ENCODE results near the gene ARL6IP4.
A peak's percentile ranks its signal among the peaks of the same experiment; 100 is the strongest.

ARL6IP4 gene

DNA sequence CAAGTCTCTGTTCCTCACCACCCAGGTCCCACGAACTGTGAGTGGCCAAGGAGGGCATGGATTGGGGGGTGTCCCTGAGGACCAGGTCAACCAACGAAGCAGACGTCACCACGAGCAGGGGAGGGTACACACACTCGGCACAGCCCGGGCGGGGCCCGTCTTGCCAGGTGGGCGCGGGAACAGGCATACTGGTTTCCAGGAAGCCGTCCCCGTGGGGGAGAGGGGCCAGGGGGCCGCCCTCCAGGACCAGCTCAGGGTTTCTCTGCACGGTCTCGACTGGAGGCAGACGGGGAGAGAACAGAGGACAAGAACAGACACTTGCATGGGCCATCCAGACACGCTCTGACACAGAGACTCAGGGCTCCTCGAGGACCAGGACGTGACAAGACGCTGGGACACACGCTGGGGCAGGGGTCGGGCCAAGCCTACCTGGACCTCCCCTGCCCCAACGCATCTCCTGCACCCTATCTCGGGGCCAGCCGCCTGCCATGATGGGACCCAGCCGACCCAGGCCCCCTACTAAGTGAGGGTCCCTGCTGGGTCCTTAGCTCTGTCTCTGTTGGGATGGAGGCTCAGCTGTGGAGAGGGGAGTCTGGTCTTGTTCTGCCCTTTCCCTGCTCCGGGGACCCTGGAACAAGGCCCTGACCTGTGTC, 11.3 kb downstream of the ARL6IP4 start:
- no peak for DNase-seq

DNA sequence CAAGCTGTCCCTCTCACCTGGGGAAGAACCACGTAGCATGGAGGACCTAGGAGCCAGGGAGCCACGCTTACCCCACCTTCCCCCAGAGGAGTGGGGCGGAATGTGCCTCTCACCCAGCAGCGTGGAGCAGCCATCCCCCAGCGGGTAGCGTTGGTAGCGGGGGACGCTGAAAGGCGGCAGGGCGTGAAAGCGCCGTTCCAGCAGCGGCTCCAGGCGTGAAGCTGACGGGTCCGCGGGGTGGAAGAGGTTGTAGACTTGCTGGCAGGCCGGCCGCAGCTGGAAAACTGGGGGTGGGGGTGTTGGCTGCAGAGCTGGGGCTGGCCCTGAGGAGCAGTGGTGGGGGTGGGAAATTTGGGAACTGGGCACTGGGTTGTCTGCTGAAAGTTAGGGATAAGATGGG, 11.9 kb downstream of the ARL6IP4 start:
- no peak for DNase-seq

DNA sequence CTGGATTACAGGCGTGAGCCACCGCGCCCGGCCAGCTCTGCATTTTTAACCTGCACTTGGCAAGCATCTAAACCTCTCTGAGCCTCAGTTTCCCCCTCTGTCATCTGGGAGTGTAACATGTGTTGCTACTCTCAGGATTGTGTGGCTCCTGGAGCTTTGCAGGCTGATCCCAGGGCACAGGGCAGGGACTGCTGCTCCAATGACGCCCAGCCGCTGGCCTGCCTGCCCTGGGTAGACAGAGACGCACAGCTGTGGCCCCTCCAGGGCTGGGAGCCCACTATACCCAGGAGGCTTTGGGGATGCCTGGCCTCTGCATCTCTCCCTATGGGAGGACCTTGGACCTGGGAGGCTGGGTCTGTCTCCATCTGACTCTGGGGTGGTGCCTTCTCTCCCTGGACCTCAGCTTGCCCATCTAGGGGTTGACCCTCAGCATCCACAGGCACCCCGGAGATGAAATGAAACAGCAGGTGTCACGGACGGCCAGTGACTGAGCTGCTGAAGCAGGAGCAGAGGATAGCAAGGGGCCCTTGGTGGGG, 13.7 kb downstream of the ARL6IP4 start:
- no peak for DNase-seq

DNA sequence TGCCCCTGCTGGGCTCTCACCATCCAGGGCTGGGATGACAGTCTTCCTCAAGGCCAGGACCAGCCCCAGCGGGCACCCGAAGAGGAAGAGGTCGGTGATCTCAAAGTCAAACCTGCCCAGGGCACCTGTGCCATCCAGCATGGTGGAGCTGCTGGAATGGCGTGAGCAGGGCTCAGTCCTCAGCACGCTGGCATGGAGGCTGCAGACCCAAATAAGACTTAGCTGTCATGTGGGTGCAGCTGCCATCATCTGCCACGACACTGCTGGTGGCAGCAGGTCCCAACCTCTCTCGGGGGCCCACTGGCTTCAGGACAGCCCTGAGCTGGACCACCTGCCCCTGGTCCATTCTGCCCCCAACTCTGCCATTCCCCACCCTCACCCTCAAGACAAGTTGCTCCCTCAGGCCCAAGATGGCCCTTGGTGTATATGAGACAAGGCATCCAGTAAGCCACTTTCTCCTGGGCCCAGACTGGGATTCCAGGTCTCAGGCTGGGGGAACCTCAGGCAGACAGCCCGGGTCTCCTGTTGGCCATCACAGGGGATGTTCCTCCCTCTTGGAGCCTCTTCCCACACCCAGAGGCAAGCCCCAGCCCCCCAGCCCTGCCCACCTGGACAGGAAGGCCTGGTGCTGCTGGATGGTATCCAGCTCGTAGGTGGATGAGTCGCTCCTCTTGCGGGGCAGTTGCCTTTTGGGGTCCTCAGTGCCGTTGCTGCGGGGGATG, 14.5 kb downstream of the ARL6IP4 start:
- no peak for DNase-seq

DNA sequence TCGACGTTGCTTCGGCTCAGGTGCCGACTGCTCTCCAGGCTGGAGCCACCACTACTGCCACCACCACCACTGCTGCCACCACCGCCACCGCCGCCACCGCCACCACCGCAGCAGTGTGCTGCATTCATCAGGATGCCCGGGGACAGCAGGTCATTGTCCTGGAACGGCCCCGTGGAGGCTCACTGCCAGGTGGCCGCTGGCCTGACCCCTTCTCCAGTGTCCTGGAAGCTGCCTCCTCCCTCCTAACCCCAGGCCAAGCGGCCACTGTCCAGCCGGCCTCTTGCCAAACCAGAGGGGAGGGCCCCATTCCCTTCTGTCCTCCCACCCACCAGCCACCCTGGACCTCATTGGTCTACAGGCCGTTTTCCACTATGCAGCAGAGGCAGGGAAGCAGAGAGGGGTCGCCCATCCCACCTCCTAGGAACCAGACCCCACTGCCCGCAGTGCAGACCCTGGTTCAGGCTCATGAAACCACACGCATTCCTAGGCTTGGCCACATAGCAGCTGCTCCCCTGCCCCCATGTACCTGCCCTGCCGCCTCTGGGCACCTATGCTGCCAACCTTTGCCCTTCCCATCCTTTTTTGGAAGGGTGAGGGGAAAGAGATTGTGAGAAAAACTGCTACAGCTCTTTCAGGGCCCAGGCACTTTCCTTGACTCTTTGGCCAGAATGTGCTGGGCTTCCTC, 15.2 kb downstream of the ARL6IP4 start:
- no peak for DNase-seq

DNA sequence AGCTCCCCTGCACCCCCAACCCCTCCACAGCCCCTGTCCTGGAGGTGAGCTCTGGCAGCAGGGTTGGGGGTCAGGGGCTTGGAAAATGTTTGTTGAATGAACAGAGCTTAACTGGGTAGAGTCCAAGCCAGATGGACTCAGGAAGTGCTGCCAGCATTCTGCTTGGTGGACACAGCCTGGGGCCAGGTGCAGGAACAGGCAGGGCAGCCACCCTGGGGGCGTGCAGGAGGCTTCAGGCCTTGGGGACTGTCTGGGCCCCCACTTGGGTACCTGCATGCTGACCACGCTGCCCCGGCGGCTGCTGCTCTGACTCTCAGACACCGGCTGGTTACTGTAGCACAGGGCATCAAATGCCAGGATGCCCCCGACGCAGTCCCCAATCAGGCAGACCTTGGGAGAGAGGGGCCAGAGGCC, 15.7 kb downstream of the ARL6IP4 start:
- no peak for DNase-seq

DNA sequence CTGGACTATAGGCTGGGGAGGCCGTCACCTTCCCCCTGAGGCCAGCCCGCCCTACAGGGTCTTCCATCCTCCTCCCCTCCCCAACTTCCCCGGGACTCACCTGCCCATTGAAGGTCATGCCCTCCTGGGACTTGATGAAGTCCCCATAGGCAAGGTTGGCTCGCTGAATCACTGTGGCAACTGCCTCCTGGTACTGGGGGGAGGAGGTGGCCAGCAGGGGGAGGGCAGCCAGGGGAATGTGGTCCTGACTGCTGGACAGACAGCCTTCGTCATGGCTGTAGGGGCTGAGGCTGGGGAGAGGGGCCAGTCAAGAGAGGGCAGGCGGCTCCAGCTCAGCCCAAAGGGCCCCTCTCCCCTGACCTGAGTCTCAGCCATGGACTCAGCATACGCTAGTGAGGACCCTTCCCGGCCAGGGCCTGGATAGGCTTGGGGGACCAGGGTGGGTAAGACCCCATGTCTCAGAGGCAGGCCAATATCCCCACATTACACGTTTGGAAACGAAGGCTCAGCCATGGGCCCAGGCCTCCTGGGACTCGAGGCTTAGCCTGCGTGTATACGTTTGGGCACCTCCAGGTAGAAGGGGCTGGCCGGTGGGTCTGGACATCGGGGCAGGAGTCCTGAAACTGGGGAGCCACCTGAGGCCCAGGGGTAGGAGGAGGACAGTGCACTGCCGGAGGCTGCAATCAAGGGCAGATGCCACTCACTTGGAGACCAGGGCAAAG, 16.3 kb downstream of the ARL6IP4 start:
- no peak for DNase-seq

DNA sequence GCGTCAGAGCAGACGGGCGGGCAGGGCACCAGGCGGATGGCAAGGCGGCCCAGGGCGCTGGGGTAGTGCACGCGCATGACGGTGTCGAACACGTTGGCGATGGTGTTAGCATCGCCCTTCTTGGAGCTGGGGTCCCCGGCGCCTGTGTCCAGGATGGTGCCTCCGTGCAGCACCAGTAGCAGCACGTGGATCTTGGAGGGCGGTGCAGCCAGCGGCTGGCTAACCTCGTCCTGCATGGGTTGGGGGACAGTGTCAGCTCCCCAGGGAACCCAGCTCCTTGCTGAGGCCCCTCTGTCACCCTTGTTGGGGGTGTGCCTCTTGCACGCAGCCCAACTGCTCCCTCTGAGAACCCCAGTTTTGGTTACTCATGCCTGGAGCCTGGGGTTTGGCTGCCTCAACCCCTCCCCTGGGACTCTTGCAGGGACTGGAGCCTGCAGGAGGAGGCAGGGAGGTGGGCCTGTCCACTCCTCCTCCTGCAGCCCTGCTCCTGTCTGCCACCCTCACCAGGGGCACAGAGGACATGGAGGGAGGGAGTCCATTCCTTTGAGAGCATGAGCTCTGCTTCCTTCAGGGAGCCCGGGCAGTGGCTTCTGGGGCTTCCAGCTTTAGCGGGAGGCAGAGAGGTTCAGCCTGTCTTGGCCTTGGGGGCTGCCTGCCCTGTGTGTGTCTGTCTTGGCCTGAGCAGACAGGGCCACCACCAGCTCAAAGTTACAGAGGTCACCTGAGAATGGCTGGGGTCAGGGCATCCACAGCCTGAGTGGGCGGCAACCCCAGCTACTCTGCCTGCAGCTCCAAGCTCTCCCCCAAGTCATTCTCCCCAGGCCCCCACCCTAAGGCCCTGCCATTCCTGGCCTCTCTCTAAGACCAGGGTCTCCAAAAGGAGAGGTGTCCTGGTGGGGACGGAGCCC, 17.1 kb downstream of the ARL6IP4 start:
- DNase-seq, result no peak

DNA sequence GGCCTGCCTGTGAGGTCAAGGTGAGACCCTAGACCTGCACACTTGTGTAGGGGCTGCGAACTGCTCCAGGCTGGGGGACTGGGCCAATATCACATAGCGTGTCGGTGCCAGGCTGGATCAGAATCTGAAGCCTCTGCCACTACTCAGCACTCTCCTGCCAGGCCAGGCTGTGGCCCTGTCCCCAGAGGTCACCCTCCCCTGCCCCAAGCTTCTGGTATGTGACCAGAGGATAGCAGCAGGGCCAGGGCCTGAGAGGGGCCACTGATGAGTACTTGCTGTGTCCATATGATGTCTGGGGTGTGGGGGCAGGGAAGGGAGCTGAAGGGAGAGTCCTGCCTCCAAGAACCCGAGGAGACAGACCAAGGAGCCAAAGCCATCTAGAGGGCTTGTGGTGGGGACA, 17.8 kb downstream of the ARL6IP4 start:
- no peak for DNase-seq

DNA sequence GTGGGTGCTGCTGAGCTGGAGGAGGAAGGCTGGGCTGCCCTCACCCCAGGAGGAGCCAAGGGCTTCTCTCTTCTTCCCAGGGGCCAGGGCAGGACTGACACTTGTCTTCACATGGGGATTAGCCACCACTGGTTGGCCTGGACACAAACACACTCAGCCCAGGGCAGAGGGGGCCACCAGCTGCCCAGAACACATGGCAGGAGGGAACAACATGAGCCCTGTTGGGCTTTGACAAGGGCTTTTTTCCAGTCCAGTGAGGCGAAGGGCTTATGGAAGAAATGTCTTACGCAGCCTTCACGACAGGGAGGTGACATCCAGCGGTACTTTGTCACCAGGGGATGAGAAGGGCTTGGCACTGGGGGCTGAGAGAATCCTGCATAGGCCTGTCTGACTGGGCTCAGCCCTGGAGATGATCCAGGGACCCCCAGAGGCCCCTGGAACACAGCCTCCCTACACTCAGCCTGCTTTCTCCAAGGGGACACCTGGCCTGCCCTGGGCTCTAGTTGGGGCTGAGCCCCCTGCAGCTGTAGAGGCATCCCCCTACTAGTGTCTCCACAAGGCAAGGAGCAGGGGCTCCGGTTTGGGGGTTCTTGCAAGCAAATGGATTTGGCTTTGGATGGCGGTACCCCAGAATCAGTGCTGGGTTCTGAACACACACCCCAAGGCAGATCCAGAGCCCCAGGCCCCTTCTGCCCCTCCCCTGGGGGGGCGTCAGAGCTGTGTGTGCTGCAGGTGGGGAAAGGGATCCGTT, 18.9 kb downstream of the ARL6IP4 start:
- DNase-seq, result no peak

DNA sequence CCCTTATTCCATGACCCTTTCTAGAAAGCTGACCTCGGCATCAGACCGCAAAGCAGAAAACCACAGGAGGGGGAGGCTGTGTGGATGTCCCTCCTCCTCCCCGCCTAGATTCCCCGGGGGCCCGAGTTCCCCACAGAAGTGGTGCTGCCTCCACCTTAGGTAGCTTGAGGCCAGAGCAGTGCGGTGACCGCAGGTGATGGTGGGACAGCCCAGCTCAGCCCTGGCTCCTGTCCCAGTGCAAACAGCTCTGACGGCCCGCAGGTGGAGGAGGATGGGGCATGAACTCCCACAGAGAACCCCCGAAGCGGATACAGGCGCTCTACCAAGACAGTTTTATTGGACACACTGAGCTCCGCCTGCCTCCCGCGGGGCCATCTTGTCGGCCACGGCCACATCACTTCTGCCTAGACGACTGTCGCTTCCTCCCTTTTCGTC, 19.5 kb downstream of the ARL6IP4 start:
- DNase-seq, result peak; percentile 73

DNA sequence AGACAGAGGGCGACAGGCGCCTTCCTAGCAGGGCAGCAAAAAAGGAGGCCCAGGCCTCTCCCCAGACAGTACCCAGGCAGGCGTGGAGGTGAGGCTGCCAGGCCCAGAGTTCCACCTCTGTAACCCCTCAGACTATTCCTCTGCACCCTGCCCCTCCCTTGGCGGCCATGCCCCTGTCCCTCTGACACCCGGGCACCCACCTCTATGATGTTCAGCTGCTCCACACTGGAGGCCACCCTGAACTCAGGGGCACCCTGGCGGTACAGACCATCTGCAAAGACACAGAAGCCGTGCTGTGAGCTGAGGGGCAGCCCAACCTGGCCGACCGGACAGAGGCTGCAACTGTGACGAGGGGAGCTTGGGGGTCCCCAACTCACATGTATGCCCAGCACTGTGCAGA, 20.1 kb downstream of the ARL6IP4 start:
- DNase-seq, result no peak

DNA sequence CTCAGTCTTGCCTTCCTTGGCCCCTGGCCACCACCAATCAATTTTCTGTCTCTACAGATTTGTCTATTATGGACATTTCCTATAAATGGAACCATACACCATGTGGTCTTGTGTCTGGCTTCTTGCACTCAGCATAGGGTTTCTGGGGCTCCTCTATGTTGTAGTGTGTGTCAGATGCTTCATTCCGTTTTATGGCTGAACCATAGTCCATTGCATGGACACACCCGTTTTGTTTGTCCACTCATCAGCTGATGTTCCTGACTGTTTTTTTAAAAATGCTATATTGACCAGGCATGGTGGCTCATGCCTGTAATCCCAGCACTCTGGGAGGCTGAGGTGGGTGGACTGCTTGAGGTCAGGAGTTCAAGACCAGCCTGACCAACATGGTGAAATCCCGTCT, 21.0 kb downstream of the ARL6IP4 start:
- no peak for DNase-seq

DNA sequence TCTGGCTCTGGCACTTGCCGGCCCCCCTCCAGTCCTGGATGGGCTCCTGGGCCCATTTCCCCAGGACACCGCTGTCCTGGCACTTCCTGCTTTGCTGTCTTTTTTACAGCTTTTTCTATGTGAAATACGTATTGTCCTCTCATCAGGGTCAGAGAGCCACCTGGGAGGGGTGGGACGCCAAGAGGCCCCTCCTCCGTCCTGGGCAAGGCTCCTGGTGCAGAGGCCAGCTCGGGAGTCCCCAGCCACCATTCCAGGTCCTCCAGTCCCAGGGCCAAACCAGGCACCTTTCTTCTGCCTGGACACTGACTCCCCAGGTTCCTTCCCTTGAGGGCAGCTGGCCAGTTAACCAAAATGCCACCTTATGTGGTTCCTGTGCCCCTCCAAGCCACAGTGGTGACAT, 22.8 kb downstream of the ARL6IP4 start:
- no peak for DNase-seq

DNA sequence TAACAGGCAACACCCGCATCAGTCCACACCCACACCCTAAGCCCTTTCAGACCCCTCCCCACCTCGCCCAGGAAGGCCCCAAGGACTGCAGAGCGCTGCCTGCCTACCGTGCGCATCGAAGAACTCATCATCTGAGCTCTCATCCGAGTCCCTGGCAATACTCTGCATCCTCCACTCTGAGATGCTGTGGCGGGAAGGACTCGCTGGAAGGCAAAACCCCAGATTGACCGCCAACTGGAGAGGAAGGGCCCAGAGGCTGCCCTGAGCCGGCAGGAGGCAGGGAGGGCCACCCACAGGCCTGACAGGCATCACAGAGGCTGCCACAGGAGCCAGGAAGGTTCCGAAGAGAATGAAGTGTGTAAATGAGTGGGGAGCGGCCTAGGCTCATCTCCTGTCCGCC, 23.8 kb downstream of the ARL6IP4 start:
- DNase-seq, result no peak

DNA sequence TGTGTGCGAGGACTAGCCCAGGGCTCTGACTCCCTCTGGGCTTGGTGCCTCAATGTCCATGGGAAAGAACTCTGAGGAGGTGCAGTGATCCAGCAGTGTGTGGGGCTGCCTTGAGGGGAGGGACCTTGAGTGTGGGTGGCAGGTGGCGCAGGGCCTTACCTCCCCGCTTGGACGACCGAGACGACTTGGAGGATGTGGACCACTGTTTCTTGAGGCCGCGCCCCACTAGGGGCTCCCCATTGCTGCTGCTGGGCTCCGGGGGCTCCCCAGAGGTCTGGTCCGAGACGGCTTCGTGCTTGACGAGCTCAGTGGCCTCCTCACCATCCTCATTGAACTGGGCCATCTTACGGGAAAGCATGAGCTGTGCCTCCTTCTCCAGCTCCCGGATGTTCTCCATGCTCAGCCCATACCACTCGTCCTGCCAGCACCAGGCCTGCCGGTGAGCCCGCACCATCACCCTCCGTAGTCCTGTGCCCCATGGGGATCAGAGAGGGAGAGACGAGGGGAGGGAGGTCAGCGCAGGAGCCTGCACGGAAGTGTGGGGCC, 24.7 kb downstream of the ARL6IP4 start:
- no peak for DNase-seq

DNA sequence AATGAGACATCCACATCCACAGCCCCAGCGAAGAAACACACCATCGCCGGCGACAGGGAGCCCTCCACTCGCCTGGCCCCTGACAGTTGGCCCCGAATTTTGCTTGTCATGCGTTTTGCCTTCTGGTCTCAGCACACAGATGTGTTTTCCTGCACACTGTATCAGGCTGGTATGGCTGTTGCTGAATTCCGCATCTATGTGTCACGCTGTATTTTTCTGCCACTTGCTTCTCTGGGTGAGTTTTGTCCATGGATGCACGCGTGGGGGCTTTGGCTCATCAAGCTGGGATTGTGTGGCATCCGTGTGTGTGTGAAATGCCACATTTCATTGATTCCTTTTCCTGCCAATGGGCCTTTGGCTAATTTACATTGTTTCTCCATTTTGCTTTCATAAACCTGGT, 26.5 kb downstream of the ARL6IP4 start:
- DNase-seq, result no peak

DNA sequence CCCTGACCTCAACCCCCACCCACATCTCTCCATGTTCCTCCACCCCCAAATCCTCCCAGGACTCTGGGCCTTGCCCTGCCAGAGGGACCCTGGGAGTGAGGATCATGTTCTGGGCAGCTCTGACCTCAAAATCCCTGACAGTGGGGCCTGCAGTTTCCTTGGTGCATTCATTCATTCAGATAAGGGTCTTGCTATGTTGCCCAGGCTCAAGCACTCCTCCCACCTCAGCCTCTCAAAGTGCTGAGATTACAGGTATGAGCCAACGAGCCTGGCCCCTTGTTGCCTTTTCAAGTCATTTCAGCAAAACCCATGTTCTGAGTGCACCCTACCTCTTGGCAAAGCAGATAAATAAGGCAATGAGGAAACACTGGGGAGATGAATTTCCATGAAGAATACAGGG, 29.6 kb downstream of the ARL6IP4 start:
- no peak for DNase-seq

DNA sequence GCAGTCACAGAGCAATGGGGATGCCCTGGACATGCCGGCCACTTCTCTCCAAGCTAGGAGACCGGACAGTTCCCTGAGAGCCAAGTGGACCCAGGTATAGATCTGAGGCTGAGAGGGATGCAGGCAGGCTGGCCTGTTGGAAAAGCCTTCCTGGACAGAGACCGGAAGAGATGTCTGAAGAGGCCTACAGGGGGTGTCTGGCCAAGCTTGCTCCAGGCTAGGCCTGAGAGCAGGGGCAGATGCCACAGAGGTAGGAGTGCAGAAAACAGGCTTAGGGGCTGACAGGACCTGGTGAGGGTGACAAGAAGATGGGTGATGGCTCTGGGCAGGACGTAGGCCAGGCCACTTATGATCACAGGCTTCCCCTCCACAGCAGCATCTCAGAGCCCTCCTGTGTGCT, 30.2 kb downstream of the ARL6IP4 start:
- no peak for DNase-seq

DNA sequence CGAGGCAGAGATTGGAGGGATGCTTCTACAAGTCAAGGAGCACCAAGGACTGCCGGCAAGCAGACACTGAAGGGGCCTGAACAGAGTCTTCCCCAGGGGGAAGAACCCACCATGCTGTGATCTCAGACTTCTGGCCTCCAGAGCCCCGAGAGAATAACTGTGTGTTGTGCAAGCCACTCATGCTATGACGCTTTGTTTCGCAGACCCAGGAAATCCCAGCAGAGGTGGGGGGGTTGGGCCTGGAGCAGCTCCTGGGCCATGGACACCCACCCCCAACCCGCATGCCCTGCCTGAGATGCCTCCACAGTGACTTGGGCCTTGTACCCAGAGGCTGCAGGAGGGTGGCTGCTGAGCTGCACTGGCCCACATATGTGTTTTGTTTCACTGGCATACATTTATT, 31.2 kb downstream of the ARL6IP4 start:
- DNase-seq, result no peak
